Stomach (tissue), 9 donors: Measurements from ENCODE around the gene TMEM231. TPM values are rescaled to one million over a fixed set of nuclear protein-coding genes. Genes with fewer than 3 reads are reported as not detected.
A peak's percentile ranks its signal among the peaks of the same experiment; 100 is the strongest.
"Not testable (repeated sequence)": the region's sequence is repeated elsewhere in the genome, so short reads cannot be mapped to it uniquely, and the experiment has no call there.

ENCODE experiments used
- DNase-seq, 2 donors: peaks; one replicate each; pipeline versions ENCODE4 v3.0.0 to v3.0.0-alpha.2; 2013 to 2019
- H3K27ac ChIP-seq, 5 donors: fragments of 200-600 bp in 4 of 5; sonication (generic) in 4 of 5; one replicate each; pipeline ENCODE4 v1.5.1; 2013 to 2019; ENCODE audit warnings: mild to moderate bottlenecking in 1 of 5, moderate library complexity in 1 of 5
- H3K27me3 ChIP-seq, 3 donors: fragments of 200-600 bp; sonication (generic); one replicate each; pipeline ENCODE4 v1.5.1; 2017 to 2019; ENCODE audit warnings: mixed run types in 1 of 3
- H3K36me3 ChIP-seq, 4 donors: fragments of 200-600 bp; sonication (generic); 1 replicate in 3 of 4; 2 replicates in 1 of 4; pipeline ENCODE4 v1.5.1; 2016 to 2019
- H3K4me1 ChIP-seq, 4 donors: fragments of 200-600 bp; sonication (generic); one replicate each; pipeline ENCODE4 v1.5.1; 2016 to 2019
- H3K4me3 ChIP-seq, 4 donors: fragments of 200-600 bp; sonication (generic) in 3 of 4; one replicate each; pipeline ENCODE4 v1.5.1; 2016 to 2019; ENCODE audit warnings: mild to moderate bottlenecking in 1 of 4
- H3K9me3 ChIP-seq, 4 donors: fragments of 200-600 bp; sonication (generic); one replicate each; pipeline ENCODE4 v1.5.1; 2016 to 2019
- EP300 ChIP-seq: sonication (generic); formaldehyde crosslinking; IDR thresholded peaks from one replicate; pipeline ENCODE4 v1.6.1; 2017; ENCODE audit warnings: antibody characterized with exemption
- POLR2A ChIP-seq, 4 donors: fragments of 450-650 bp; IDR thresholded peaks; one replicate each; pipeline ENCODE4 v1.6.1; 2016; ENCODE audit warnings: antibody characterized with exemption in 4 of 4, control low read depth in 2 of 4, mild to moderate bottlenecking in 1 of 4, moderate library complexity in 1 of 4
- POLR2AphosphoS5 ChIP-seq, 3 donors: sonication (generic); formaldehyde crosslinking; IDR thresholded peaks; one replicate each; pipeline ENCODE4 v1.6.1; 2016; ENCODE audit warnings: antibody characterized with exemption in 3 of 3
- WGBS, 5 donors: extraction: QIAGEN DNeasy Blood & Tissue Kit in 3 of 5; methylation state at CpG; one replicate each; pipeline versions ENCODE4 v1.1.5 to v1.1.7; 2013 to 2018; 5-methylcytosine and 5-hydroxymethylcytosine counted together
- intact Hi-C: fragments of 100-400 bp; cut with DNase I; formaldehyde crosslinking; loops from one replicate; pipeline ENCODE4 v1.15.1; 2023; ENCODE audit warnings: low total_unique reads
- polyA plus RNA-seq, 3 donors: library from polyadenylated mRNA; stranded (reverse); fragments of 200-250 nt; gene quantifications; one replicate each; pipeline ENCODE4 v1.2.3, GENCODE V29; 2013
- total RNA-seq, 5 donors: library from RNA; depleted of rRNA; stranded (reverse); fragments of >200 nt; gene quantifications; one replicate each; pipeline versions ENCODE4 v1.1.0 to v1.2.3, GENCODE V29; 2014 to 2016
- TF ChIP-seq, protein P1 (sequence below), 7 experiments: fragments of 450-650 bp in 4 of 7; fragments of 200-600 bp in 3 of 7; sonication (generic) in 3 of 7; IDR thresholded peaks; one replicate each; pipeline ENCODE4 v1.5.1; 2016 to 2019; ENCODE audit warnings: antibody characterized with exemption in 7 of 7, control low read depth in 2 of 7, mild to moderate bottlenecking in 1 of 7
- donor health status: healthy with polysubstance abuse.
- donor health status: Bipolar disorder and iron deficiency.
- donor health status: healthy.

TMEM231 gene
- total and polyA plus RNA-seq, 8 donors, result 1.1 to 14.1 (median 4.6) TPM; not detected in 1

DNA sequence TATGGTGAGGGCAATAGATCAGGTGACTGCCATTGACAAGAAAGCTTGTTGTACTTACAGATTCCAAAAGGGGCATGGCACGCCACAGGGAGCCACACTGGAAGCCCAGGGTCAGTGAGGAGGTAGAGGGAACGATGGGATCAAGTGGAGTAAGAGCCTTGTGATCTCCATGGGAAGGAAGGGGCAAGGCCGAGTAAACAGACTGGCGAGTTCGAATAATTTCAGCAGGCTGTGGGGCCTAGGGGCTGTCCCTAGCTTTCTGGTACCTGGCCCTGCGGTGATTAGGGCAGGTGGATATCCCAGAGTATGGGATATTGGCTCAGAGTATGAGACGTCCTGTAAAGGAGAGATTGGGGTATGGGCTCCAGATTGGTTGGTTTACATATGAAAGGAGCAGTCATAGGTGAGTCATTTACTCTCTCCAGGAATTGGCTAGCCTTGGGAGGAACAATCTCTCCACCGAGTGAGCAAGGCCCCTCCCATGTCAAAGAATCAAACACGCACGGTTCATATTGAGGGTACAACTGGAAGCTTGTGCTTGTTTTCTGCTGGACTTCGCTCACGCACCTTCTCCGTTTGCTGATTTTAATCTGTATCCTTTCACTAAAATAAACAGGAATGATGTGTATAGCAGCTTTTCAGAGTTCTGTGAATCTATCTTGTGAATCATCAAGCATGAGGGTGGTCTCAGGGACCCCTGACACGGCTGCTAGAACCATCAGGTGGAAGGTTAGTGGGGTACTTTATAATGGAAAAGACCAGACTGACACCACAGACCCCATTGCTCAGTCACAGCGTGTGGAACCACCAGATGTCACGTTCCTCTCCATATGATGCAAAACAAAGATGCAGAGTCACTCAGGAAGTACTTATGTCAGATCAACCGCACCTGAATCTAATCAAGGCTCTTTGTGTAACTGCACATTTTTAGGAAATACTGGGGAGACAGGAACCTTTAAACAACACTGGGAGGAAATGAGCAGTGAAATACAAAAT is 38.1 kb upstream of the TMEM231 start:
- WGBS, 5 donors, result 62 to 72% (median 69%) methylated on average over 17 of the region's 17 CpGs
- H3K27me3 ChIP-seq, result no peaks in the 10 kb centered on the region
- intact Hi-C loops, result no loop called here
- no peak for TF ChIP-seq EP300
- TF ChIP-seq, protein P1, sequence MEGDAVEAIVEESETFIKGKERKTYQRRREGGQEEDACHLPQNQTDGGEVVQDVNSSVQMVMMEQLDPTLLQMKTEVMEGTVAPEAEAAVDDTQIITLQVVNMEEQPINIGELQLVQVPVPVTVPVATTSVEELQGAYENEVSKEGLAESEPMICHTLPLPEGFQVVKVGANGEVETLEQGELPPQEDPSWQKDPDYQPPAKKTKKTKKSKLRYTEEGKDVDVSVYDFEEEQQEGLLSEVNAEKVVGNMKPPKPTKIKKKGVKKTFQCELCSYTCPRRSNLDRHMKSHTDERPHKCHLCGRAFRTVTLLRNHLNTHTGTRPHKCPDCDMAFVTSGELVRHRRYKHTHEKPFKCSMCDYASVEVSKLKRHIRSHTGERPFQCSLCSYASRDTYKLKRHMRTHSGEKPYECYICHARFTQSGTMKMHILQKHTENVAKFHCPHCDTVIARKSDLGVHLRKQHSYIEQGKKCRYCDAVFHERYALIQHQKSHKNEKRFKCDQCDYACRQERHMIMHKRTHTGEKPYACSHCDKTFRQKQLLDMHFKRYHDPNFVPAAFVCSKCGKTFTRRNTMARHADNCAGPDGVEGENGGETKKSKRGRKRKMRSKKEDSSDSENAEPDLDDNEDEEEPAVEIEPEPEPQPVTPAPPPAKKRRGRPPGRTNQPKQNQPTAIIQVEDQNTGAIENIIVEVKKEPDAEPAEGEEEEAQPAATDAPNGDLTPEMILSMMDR (IDR thresholded peaks at IDR 0.05), result no peak
- TF ChIP-seq POLR2A (IDR thresholded peaks at IDR 0.05), result no peak
- TF ChIP-seq POLR2AphosphoS5 (IDR thresholded peaks at IDR 0.05), result no peak
- H3K9me3 ChIP-seq, result no peaks in the 10 kb centered on the region
- H3K27ac ChIP-seq, result peak overlapping the region in 1 of 5 donors; percentile 41
- peak in 1 of 2 donors; percentile 73 for DNase-seq
- H3K36me3 ChIP-seq, result peaks cover 8 to 46% (median 31%) of the 10 kb centered on the region in 4 donors
- H3K4me3 ChIP-seq, result no peak overlapping the region
- peaks cover 0 to 17% (median 6%) of the 10 kb centered on the region in 4 donors for H3K4me1 ChIP-seq

DNA sequence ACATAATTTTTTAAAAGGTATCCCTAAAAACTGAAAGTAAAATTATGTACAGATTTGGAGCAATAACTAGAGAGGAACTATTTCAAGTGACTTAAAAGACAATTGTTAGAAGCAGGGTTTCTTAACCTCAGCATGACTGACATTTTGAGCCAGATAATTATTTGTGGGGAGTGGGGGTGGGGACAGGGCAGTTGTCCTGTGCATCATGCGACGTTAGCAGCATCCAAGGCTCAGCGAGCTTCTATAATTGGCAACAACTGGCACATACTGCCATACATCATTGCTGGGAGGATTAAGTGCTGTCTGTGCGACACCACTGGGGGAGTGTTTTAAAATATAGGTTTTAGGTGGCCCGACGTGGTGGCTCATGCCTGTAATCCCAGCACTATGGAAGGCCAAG is 37.3 kb upstream of the TMEM231 start:
- Histone ChIP-seq H3K4me1 (peaks cover 0 to 17% (median 6%) of the 10 kb centered on the region in 4 donors), H3K27me3 (no peaks in the 10 kb centered on the region), H3K4me3 (no peak overlapping the region), H3K9me3 (no peaks in the 10 kb centered on the region), H3K27ac (no peak overlapping the region), H3K36me3 (peaks cover 5 to 39% (median 27%) of the 10 kb centered on the region in 4 donors)
- DNase-seq, result no peak
- WGBS, 5 donors, result 80 to 96% (median 91%) methylated on average over 6 of the region's 6 CpGs
- TF ChIP-seq, protein P1 (IDR thresholded peaks at IDR 0.05), result no peak
- TF ChIP-seq POLR2A (IDR thresholded peaks at IDR 0.05), result no peak
- TF ChIP-seq EP300, result no peak
- TF ChIP-seq POLR2AphosphoS5 (IDR thresholded peaks at IDR 0.05), result no peak
- intact Hi-C loops, result no loop called here

DNA sequence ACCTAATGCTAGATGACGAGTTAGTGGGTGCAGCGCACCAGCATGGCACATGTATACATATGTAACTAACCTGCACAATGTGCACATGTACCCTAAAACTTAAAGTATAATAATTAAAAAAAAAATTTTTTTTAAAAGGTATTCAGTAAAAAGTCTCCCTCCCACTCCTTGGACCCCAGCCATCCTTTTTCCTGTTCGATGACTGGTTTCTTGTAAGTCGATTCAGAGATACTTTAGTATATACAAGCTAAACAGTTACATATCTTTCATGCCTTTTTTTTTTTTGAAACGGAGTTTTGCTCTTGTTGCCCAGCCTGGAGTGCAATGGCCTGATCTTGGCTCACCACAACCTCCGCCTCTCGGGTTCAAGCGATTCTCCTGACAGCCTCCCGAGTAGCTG is 35.9 kb upstream of the TMEM231 start:
- H3K27me3 ChIP-seq, H3K27ac ChIP-seq, H3K9me3 ChIP-seq, intact Hi-C loops, H3K4me3 ChIP-seq: not testable (repeated sequence)
- Histone ChIP-seq H3K36me3 (peaks cover 1 to 26% (median 14%) of the 10 kb centered on the region in 4 donors), H3K4me1 (peaks cover 0 to 17% (median 6%) of the 10 kb centered on the region in 4 donors)
- DNase-seq, result peak in 1 of 2 donors; percentile 39
- WGBS, 5 donors, result 57 to 88% (median 68%) methylated on average over 7 to 9 of the region's 9 CpGs

DNA sequence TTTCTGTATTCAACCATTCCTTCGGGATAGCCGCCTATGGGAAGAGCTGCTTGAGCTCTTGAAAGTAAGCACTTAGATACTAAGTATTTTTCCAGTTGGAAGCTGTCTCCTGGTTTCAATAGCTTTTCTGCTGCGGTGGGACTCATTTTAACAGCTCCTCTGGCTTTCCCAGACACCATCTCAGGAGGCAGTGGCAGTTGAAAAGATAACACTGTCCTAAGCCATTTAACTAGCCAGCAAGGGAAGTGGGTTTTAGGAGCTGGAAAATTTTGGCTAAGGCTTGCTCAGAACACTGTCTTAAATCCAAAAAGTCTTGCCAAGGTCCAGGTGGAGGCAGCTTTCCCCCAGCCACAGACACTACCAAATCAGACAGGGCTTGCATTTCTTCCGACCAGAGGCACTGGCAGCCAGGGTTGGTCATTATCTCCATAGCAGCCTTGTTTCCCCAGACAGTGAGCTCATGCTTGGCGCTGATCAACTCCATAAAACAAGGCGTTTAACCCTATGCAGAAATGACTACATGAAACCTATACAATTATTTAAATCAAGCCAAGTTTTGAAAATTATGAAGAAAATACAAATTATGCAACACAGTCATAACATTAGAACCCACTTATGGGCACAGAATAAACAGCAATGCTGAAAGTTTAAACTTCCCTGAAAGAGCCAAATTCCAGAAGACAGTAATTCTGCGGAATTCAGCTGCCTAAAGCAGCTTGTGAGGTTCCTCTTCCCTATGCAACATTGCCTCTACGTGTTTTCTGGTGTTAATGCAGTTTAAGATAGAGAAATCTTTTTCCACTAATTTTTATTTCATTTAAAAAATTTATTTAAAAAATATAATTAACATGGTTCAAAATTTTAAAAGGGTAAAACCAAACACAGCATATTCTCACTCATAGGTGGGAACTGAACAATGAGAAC is 35.1 kb upstream of the TMEM231 start:
- TF ChIP-seq POLR2A (IDR thresholded peaks at IDR 0.05) (no peak), POLR2AphosphoS5 (IDR thresholded peaks at IDR 0.05) (no peak)
- TF ChIP-seq, protein P1 (IDR thresholded peaks at IDR 0.05), result no peak
- H3K36me3 ChIP-seq, result peaks cover 0 to 26% (median 17%) of the 10 kb centered on the region in 4 donors
- H3K27me3 ChIP-seq, result no peaks in the 10 kb centered on the region
- H3K9me3 ChIP-seq, result no peaks in the 10 kb centered on the region
- peak overlapping the region in 4 of 5 donors; percentile 38 to 70 (median 50) for H3K27ac ChIP-seq
- DNase-seq, result peak in 1 of 2 donors; percentile 92
- whole genome bisulfite sequencing, 5 donors, result 59 to 72% (median 64%) methylated on average over 8 of the region's 8 CpGs
- intact Hi-C loops, result no loop called here
- H3K4me3 ChIP-seq, result no peak overlapping the region
- peaks cover 0 to 17% (median 6%) of the 10 kb centered on the region in 4 donors for H3K4me1 ChIP-seq
